ENCODE data around the gene ZEB1.

ZEB1 gene

DNA sequence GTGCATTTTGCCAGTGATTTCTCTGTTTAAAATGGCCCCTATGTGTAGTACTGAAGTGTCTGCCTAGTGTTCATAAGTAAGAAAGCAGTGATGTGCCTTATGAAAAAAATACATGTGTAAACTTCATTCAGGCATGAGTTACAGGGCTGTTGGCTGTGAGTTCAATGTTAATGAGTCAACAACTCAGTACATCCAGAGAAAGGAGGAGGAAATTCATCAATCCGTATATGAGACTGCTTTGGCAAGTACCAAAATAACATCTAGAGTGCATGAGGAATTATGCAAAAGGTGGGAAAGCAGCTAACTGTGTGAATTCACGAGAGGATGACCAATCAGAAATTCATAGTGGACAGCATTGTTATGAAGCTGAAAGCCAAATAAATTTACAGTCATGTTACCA lies 255.6 kb downstream of the ZEB1 start:
- CTCF ChIA-PET: no interaction called here
- no peak for DNase-seq (ENCODE audit: low read depth, low spot score)
- POLR2A ChIA-PET: no interaction called here
- H3K4me3 ChIP-seq (ENCODE audit: low read depth, low read length): no peak overlapping the region
- TF ChIP-seq, protein P1, sequence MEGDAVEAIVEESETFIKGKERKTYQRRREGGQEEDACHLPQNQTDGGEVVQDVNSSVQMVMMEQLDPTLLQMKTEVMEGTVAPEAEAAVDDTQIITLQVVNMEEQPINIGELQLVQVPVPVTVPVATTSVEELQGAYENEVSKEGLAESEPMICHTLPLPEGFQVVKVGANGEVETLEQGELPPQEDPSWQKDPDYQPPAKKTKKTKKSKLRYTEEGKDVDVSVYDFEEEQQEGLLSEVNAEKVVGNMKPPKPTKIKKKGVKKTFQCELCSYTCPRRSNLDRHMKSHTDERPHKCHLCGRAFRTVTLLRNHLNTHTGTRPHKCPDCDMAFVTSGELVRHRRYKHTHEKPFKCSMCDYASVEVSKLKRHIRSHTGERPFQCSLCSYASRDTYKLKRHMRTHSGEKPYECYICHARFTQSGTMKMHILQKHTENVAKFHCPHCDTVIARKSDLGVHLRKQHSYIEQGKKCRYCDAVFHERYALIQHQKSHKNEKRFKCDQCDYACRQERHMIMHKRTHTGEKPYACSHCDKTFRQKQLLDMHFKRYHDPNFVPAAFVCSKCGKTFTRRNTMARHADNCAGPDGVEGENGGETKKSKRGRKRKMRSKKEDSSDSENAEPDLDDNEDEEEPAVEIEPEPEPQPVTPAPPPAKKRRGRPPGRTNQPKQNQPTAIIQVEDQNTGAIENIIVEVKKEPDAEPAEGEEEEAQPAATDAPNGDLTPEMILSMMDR (IDR thresholded peaks at IDR 0.05; ENCODE audit: insufficient read depth, low read length, missing control alignments): no peak

DNA sequence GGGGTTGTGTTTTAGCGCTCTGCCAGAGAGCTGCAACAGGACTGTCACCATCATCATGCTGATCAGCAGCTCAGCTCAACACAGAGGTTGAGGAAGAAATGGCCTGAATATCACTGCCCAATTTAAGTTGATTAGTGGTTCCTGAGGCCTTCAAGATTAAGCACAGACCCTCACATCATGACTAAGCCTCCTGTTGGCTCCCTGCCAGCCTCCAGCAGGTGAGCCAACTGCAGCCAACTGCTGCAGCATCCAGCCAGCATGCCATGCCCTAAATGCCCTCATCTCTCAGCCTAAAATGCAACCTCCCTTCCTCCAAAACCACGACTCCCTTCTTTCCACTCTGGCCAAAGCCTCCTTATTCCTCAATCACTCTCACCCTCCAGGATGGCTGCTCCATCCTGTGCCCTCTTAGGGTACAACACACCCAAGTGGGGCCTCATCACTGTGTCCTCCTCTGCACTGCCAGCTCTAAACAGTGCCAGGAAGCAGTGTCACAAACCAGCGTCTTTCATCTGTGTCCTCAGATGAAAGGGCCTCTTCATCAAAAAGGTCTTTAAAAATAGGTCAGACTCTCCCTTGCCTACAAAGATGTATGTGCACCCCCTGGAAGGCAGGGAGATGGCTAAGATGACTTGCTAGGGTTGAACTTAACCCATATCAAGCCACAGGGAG lies 259.3 kb downstream of the ZEB1 start:
- ChIA-PET POLR2A (no interaction called here), CTCF (interaction anchor here (1.2 kb wide), 1 partner anchor 230 kb away, joined by 3 read pairs; no protein-coding TSS in a partner anchor)
- DNase-seq (ENCODE audit: low read depth, low spot score): no peak
- H3K4me3 ChIP-seq (ENCODE audit: low read depth, low read length): no peak overlapping the region
- TF ChIP-seq, protein P1 (IDR thresholded peaks at IDR 0.05; ENCODE audit: insufficient read depth, low read length, missing control alignments): no peak

- ChIA-PET POLR2A (no interaction called here), CTCF (no interaction called here)
- TF ChIP-seq, protein P1 (IDR thresholded peaks at IDR 0.05; ENCODE audit: insufficient read depth, low read length, missing control alignments): no peak
- H3K4me3 ChIP-seq (ENCODE audit: low read depth, low read length): no peak overlapping the region
- DNase-seq (ENCODE audit: low read depth, low spot score): no peak
Observed at GRCh38 chr10:31578951-31579350, 259.9 kb downstream of the ZEB1 start.
